ENCODE data around the gene PLXNA4.

GRCh38 chr7:132386201-132386681 is 190.0 kb downstream of the PLXNA4 start:
- TF ChIP-seq CTCF (IDR thresholded peaks at IDR 0.05) = no peak
- no peak for TF ChIP-seq ESRRA (CRISPR knock-in tag; IDR thresholded peaks at IDR 0.05; ENCODE audit: borderline replicate concordance)
- TF ChIP-seq JAZF1 (CRISPR knock-in tag; IDR thresholded peaks at IDR 0.05) = no peak
- no peak for TF ChIP-seq TEAD4 (CRISPR knock-in tag; IDR thresholded peaks at IDR 0.05)
- no peak for TF ChIP-seq CBFB (CRISPR knock-in tag; IDR thresholded peaks at IDR 0.05; ENCODE audit: low read depth)
- TF ChIP-seq, protein P1, sequence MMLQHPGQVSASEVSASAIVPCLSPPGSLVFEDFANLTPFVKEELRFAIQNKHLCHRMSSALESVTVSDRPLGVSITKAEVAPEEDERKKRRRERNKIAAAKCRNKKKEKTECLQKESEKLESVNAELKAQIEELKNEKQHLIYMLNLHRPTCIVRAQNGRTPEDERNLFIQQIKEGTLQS (CRISPR knock-in tag; conservative IDR thresholded peaks at IDR 0.05) = no peak

Data from WTC11 (cell line).